ENCODE measurements around the gene USP1. TPM values are rescaled to one million over a fixed set of nuclear protein-coding genes. Genes with fewer than 3 reads are reported as not detected.

USP1 gene
- total RNA-seq, 1 donor from 2014 or later = 77.4 TPM

- no peaks in the 10 kb centered on the region for H3K4me1 Mint-ChIP-seq
- intact Hi-C loops (cut with micrococcal nuclease) = no loop called here
- no peak overlapping the region for H3K4me3 Mint-ChIP-seq
- no peaks in the 10 kb centered on the region for H3K36me3 Mint-ChIP-seq (ENCODE audit: low read depth)
- H3K27ac Mint-ChIP-seq = no peak overlapping the region
- no peaks in the 10 kb centered on the region for H3K27me3 Mint-ChIP-seq
- no peaks in the 10 kb centered on the region for H3K9me3 Mint-ChIP-seq
- DNase-seq = no peak
These were observed 39.8 kb downstream of the USP1 start for GRCh38 chr1:62476525-62477219.

DNA sequence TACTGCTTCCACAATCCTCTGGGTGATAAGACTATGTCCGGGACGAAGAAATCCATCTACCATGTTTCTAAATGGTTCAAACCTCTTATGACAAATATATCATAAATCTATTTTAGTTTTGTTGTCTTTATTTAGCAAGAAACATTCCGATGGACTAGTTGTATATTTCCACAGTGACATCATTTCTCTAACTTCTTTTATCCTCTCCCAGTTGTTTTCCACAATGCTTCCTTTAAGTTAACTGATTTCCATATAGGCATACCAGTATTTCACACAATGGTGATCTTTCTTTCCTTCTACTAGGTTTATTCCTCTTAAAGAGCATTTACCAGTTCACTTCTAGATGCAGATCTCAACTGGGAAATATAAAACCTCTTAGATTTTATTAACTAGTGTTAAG is 44.8 kb downstream of the USP1 start:
- intact Hi-C loops (cut with micrococcal nuclease) = no loop called here
- H3K4me3 Mint-ChIP-seq = no peak overlapping the region
- no peak overlapping the region for H3K27ac Mint-ChIP-seq
- no peaks in the 10 kb centered on the region for H3K36me3 Mint-ChIP-seq (ENCODE audit: low read depth)
- DNase-seq = no peak
- H3K4me1 Mint-ChIP-seq = peaks cover 3% of the 10 kb centered on the region
- no peaks in the 10 kb centered on the region for H3K9me3 Mint-ChIP-seq
- no peaks in the 10 kb centered on the region for H3K27me3 Mint-ChIP-seq

GRCh38 chr1:62484824-62485468 is 48.1 kb downstream of the USP1 start:
- H3K27me3 Mint-ChIP-seq = no peaks in the 10 kb centered on the region
- H3K4me3 Mint-ChIP-seq = no peak overlapping the region
- peaks cover 3% of the 10 kb centered on the region for H3K4me1 Mint-ChIP-seq
- no peak overlapping the region for H3K27ac Mint-ChIP-seq
- intact Hi-C loops (cut with micrococcal nuclease) = no loop called here
- DNase-seq = no peak
- H3K36me3 Mint-ChIP-seq (ENCODE audit: low read depth) = no peaks in the 10 kb centered on the region
- H3K9me3 Mint-ChIP-seq = no peaks in the 10 kb centered on the region

- peaks cover 3% of the 10 kb centered on the region for H3K4me1 Mint-ChIP-seq
- no peaks in the 10 kb centered on the region for H3K9me3 Mint-ChIP-seq
- no peak overlapping the region for H3K27ac Mint-ChIP-seq
- intact Hi-C loops (cut with micrococcal nuclease) = no loop called here
- no peak overlapping the region for H3K4me3 Mint-ChIP-seq
- no peaks in the 10 kb centered on the region for H3K27me3 Mint-ChIP-seq
- no peak for DNase-seq
- H3K36me3 Mint-ChIP-seq (ENCODE audit: low read depth) = no peaks in the 10 kb centered on the region
These were observed 51.1 kb downstream of the USP1 start for GRCh38 chr1:62487956-62488355.

GRCh38 chr1:62492521-62492920 is 55.7 kb downstream of the USP1 start:
- Mint-ChIP-seq H3K36me3 (ENCODE audit: low read depth) (no peaks in the 10 kb centered on the region), H3K4me3 (no peak overlapping the region), H3K9me3 (no peaks in the 10 kb centered on the region), H3K27ac (no peak overlapping the region), H3K27me3 (no peaks in the 10 kb centered on the region), H3K4me1 (no peaks in the 10 kb centered on the region)
- intact Hi-C loops (cut with micrococcal nuclease) = no loop called here
- no peak for DNase-seq

DNA sequence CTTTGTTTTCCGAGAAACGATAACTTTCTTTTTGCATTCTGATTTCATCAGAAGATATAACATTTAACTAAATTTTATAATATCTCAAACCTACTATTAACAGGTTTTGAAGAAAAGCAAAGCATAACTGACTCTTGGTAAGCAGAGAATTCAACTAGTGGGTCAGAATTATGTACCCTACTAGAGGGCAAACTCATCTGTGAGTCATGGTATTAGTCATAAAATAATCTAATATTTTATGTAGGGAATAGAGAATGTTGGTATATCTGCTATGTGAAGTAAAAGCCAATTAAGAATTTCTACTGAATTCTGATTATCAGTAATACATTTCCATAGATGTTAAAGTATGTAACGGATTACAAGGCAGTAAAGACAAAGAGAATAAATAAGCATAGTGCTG is 56.8 kb downstream of the USP1 start:
- no peaks in the 10 kb centered on the region for H3K4me1 Mint-ChIP-seq
- H3K27me3 Mint-ChIP-seq = no peaks in the 10 kb centered on the region
- H3K4me3 Mint-ChIP-seq = no peak overlapping the region
- no peaks in the 10 kb centered on the region for H3K9me3 Mint-ChIP-seq
- intact Hi-C loops (cut with micrococcal nuclease) = no loop called here
- no peak overlapping the region for H3K27ac Mint-ChIP-seq
- no peak for DNase-seq
- no peaks in the 10 kb centered on the region for H3K36me3 Mint-ChIP-seq (ENCODE audit: low read depth)

GRCh38 chr1:62494137-62494536 is 57.3 kb downstream of the USP1 start:
- Mint-ChIP-seq H3K4me1 (no peaks in the 10 kb centered on the region), H3K27me3 (no peaks in the 10 kb centered on the region)
- intact Hi-C loops (cut with micrococcal nuclease) = no loop called here

DNA sequence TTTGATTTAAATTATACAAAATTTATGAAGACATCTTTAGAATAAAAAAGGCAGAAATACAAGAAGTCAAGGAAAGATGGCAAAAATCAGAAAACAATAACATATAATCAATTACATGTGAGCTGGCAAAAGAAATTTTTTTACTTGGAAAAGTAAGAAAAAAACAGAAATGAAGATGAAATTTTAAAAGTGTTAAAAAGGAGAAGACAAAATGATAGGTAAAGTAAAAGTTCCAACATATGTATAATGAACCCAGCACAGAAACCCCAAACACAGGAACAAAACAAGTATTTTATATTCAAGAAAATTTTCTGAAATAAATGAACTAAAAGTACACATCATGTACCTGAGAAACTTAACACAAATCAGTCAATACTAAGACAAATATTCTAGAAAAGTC is 63.4 kb downstream of the USP1 start:
- Mint-ChIP-seq H3K4me1 (no peaks in the 10 kb centered on the region), H3K4me3 (no peak overlapping the region), H3K27me3 (no peaks in the 10 kb centered on the region), H3K9me3 (no peaks in the 10 kb centered on the region), H3K36me3 (ENCODE audit: low read depth) (no peaks in the 10 kb centered on the region), H3K27ac (no peak overlapping the region)
- DNase-seq = no peak
- intact Hi-C loops (cut with micrococcal nuclease) = no loop called here

More at GRCh38 chr1:62494137-62494536, 57.3 kb downstream of the USP1 start:
- Mint-ChIP-seq H3K4me3 (no peak overlapping the region), H3K36me3 (ENCODE audit: low read depth) (no peaks in the 10 kb centered on the region), H3K27ac (no peak overlapping the region), H3K9me3 (no peaks in the 10 kb centered on the region)
- DNase-seq = no peak

Other genes starting within 250 kb of the USP1 start
- not detected in 2 replicates for gene L1TD1, start 242.2 kb upstream of the USP1 start, total RNA-seq
- gene KANK4, start 117.6 kb upstream of the USP1 start, total RNA-seq = not detected in 2 replicates
- not detected in 2 replicates for gene ANGPTL3, start 160.5 kb downstream of the USP1 start, total RNA-seq

Data from activated CD4-positive, alpha-beta T cell treated with anti-CD3 and anti-CD28 coated beads, Interleukin-2, amount 10 ng/mL, durations not matched to agents 24 days and 14 days (primary cell).